H1 (cell line): Measurements from ENCODE around the gene RCC1. TPM values are rescaled to one million over a fixed set of nuclear protein-coding genes. Genes with fewer than 3 reads are reported as not detected.

Experiments
- CTCF ChIA-PET: fragments of 300-600 bp; sonication (Branson Sonifier 250); formaldehyde crosslinking; loops from one replicate; lab custom pipeline; 2021; ENCODE audit not compliant: partially characterized antibody; lab: Charles Lee
- POLR2A ChIA-PET: fragments of 300-600 bp; sonication (Branson Sonifier 250); formaldehyde crosslinking; loops from one replicate; lab custom pipeline; 2021; ENCODE audit warnings: inconsistent platforms; ENCODE audit not compliant: partially characterized antibody; lab: Charles Lee
- DNase-seq, 2 experiments: peaks; one replicate each; pipeline versions ENCODE4 v3.0.0 to v3.0.0-alpha.2; 2010 to 2022; ENCODE audit warnings: low spot score in 2 of 2, low read depth in 1 of 2, mixed read lengths in 1 of 2
- FAIRE-seq: peaks from 2 replicates; lab custom pipeline; 2011; peaks lifted over from hg19 to GRCh38; lab: Jason Lieb, UNC
- H2AFZ ChIP-seq: 2 replicates; pipeline ENCODE4 v1.8.1; 2012; ENCODE audit warnings: low read length, inconsistent platforms
- H2AK5ac ChIP-seq: 2 replicates; pipeline ENCODE4 v1.6.1; 2013; ENCODE audit warnings: low read depth, low read length
- H2BK120ac ChIP-seq: replicated peaks from 2 replicates; pipeline ENCODE3; 2013; ENCODE audit warnings: low read depth, low read length, inconsistent platforms
- H2BK12ac ChIP-seq: 2 replicates; pipeline ENCODE4 v1.6.1; 2013; ENCODE audit warnings: low read depth, low read length
- H2BK15ac ChIP-seq: 2 replicates; pipeline ENCODE4 v1.6.1; 2013; ENCODE audit warnings: low read length
- H2BK20ac ChIP-seq: 2 replicates; pipeline ENCODE4 v1.6.1; 2013; ENCODE audit warnings: low read length
- H2BK5ac ChIP-seq: 2 replicates; pipeline ENCODE4 v1.6.1; 2013; ENCODE audit warnings: low read depth, low read length
- H3K14ac ChIP-seq: 2 replicates; pipeline ENCODE4 v1.6.1; 2013; ENCODE audit warnings: inconsistent platforms; ENCODE audit not compliant: insufficient read length
- H3K18ac ChIP-seq: 2 replicates; pipeline ENCODE4 v1.6.1; 2013; ENCODE audit warnings: low read length; ENCODE audit errors: extremely low read depth
- H3K23ac ChIP-seq: 2 replicates; pipeline ENCODE4 v1.6.1; 2013; ENCODE audit warnings: inconsistent platforms; ENCODE audit not compliant: insufficient read length
- H3K23me2 ChIP-seq: 2 replicates; pipeline ENCODE4 v1.6.1; 2013; ENCODE audit warnings: low read depth, low read length
- H3K27ac ChIP-seq: 2 replicates; pipeline ENCODE4 v1.6.1; 2011; ENCODE audit warnings: low read depth, low read length, inconsistent platforms
- H3K27me3 ChIP-seq, 4 experiments: replicated peaks in 1 of 4; 1 replicate in 1 of 4; 2 replicates in 3 of 4; pipeline versions ENCODE4 v1.6.1 to v1.8.1; 2011 to 2013; ENCODE audit warnings: low read length in 3 of 4, mild to moderate bottlenecking in 3 of 4, inconsistent platforms in 2 of 4, mixed read lengths in 2 of 4, moderate library complexity in 1 of 4; ENCODE audit not compliant: control insufficient read depth in 3 of 4, insufficient read depth in 3 of 4; ENCODE audit errors: extremely low read depth in 1 of 4
- H3K36me3 ChIP-seq, 4 experiments: 2 replicates each; pipeline versions ENCODE4 v1.6.1 to v1.8.1; 2011 to 2013; ENCODE audit warnings: mild to moderate bottlenecking in 4 of 4, low read length in 3 of 4, moderate library complexity in 2 of 4, control low read depth in 1 of 4, inconsistent platforms in 1 of 4; ENCODE audit not compliant: insufficient read depth in 4 of 4, control insufficient read depth in 2 of 4
- H3K4ac ChIP-seq: replicated peaks from 2 replicates; pipeline ENCODE3; 2013; ENCODE audit warnings: low read length, low read depth, mixed read lengths, inconsistent platforms; ENCODE audit not compliant: insufficient read length
- H3K4me1 ChIP-seq, 4 experiments: replicated peaks in 1 of 4; 1 replicate in 1 of 4; 2 replicates in 3 of 4; pipeline versions ENCODE4 v1.6.1 to v1.8.1; 2011 to 2013; ENCODE audit warnings: low read length in 3 of 4, inconsistent platforms in 2 of 4, mixed read lengths in 1 of 4; ENCODE audit not compliant: insufficient read depth in 4 of 4, control insufficient read depth in 3 of 4
- H3K4me2 ChIP-seq, 2 experiments: 2 replicates each; pipeline versions ENCODE4 v1.6.1 to v1.8.1; 2011 to 2013; ENCODE audit warnings: low read depth in 2 of 2, low read length in 2 of 2, control low read depth in 1 of 2, inconsistent platforms in 1 of 2, mild to moderate bottlenecking in 1 of 2; ENCODE audit not compliant: insufficient read depth in 1 of 2
- H3K4me3 ChIP-seq, 4 experiments: fragments of 200-600, 300-600 bp in 1 of 4; sonication (generic), shearing (Covaris generic), sonication (Bioruptor Twin) in 1 of 4; 2 replicates each; pipeline versions ENCODE4 v1.5.1 to v1.8.1; 2011 to 2016; ENCODE audit warnings: low read length in 4 of 4, low read depth in 3 of 4, control low read depth in 2 of 4, inconsistent platforms in 2 of 4, mild to moderate bottlenecking in 2 of 4, mixed read lengths in 1 of 4, moderate library complexity in 1 of 4; ENCODE audit not compliant: insufficient read depth in 2 of 4; ENCODE audit errors: extremely low read depth in 1 of 4
- H3K56ac ChIP-seq: replicated peaks from 2 replicates; pipeline ENCODE3; 2013; ENCODE audit warnings: low read depth, mild to moderate bottlenecking, mixed read lengths, low read length, inconsistent platforms; ENCODE audit not compliant: insufficient read length
- H3K79me1 ChIP-seq: 2 replicates; pipeline ENCODE4 v1.6.1; 2013; ENCODE audit warnings: low read depth, low read length, control low read depth
- H3K79me2 ChIP-seq, 2 experiments: 2 replicates each; pipeline versions ENCODE4 v1.6.1 to v1.8.1; 2012 to 2013; ENCODE audit warnings: low read length in 2 of 2, mild to moderate bottlenecking in 2 of 2, inconsistent platforms in 1 of 2; ENCODE audit not compliant: insufficient read depth in 2 of 2, control insufficient read depth in 1 of 2
- H3K9ac ChIP-seq, 4 experiments: replicated peaks in 1 of 4; 1 replicate in 1 of 4; 2 replicates in 3 of 4; pipeline versions ENCODE4 v1.6.1 to v1.8.1; 2011 to 2013; ENCODE audit warnings: low read depth in 3 of 4, low read length in 3 of 4, control low read depth in 2 of 4, mild to moderate bottlenecking in 2 of 4, moderate library complexity in 2 of 4, inconsistent platforms in 1 of 4; ENCODE audit errors: extremely low read depth in 1 of 4
- H3K9me3 ChIP-seq, 2 experiments: 2 replicates each; pipeline versions ENCODE4 v1.6.1 to v1.8.1; 2012 to 2013; ENCODE audit warnings: mild to moderate bottlenecking in 2 of 2, moderate library complexity in 2 of 2, control low read depth in 1 of 2, inconsistent platforms in 1 of 2, low read depth in 1 of 2, low read length in 1 of 2, mixed read lengths in 1 of 2; ENCODE audit not compliant: insufficient read depth in 2 of 2
- H4K20me1 ChIP-seq, 2 experiments: replicated peaks in 1 of 2; 2 replicates each; pipeline versions ENCODE3 to v1.8.1; 2011 to 2013; ENCODE audit warnings: inconsistent platforms in 2 of 2, low read length in 2 of 2, mild to moderate bottlenecking in 1 of 2; ENCODE audit not compliant: insufficient read depth in 2 of 2, control insufficient read depth in 1 of 2
- H4K5ac ChIP-seq: 2 replicates; pipeline ENCODE4 v1.6.1; 2013; ENCODE audit warnings: low read length, low read depth, mixed read lengths, inconsistent platforms; ENCODE audit not compliant: insufficient read length
- H4K8ac ChIP-seq: 2 replicates; pipeline ENCODE4 v1.8.0; 2013; ENCODE audit warnings: mild to moderate bottlenecking, moderate library complexity, low read length, inconsistent platforms; ENCODE audit not compliant: insufficient read depth; ENCODE audit errors: extremely low read depth
- H4K91ac ChIP-seq: replicated peaks from 2 replicates; pipeline ENCODE3; 2013; ENCODE audit warnings: low read length, mixed read lengths, inconsistent platforms; ENCODE audit not compliant: insufficient read length
- BACH1 ChIP-seq: IDR thresholded peaks from 2 replicates; pipeline ENCODE4 v1.6.1; 2012; ENCODE audit warnings: low read length, improper control_type of control experiment
- GTF2F1 ChIP-seq: IDR thresholded peaks from 2 replicates; pipeline ENCODE4 v1.6.1; 2012; ENCODE audit warnings: low read depth, low read length, improper control_type of control experiment, borderline replicate concordance
- KDM1A ChIP-seq: fragments of 200-600, 300-600 bp; sonication (generic); IDR thresholded peaks from 2 replicates; pipeline ENCODE4 v1.7.1; 2016; ENCODE audit warnings: mild to moderate bottlenecking, low read length, borderline replicate concordance
- PHF8 ChIP-seq: fragments of 200-600 bp; sonication (generic); conservative IDR thresholded peaks from 2 replicates; pipeline ENCODE4 v1.7.1; 2012; ENCODE audit warnings: low read depth, mild to moderate bottlenecking, inconsistent platforms, low read length, moderate library complexity
- POU5F1 ChIP-seq: IDR thresholded peaks from 2 replicates; pipeline ENCODE4 v1.6.1; 2011; ENCODE audit warnings: low read depth, mild to moderate bottlenecking, low read length, moderate library complexity
- SAP30 ChIP-seq: fragments of 300-600 bp; sonication (generic); IDR thresholded peaks from 2 replicates; pipeline ENCODE4 v1.7.1; 2012; ENCODE audit warnings: low read length, moderate library complexity, mild to moderate bottlenecking, inconsistent platforms; ENCODE audit not compliant: insufficient read depth, insufficient replicate concordance
- SRF ChIP-seq: IDR thresholded peaks from 2 replicates; pipeline ENCODE4 v1.6.1; 2011; ENCODE audit warnings: mild to moderate bottlenecking, low read depth, low read length, moderate library complexity
- SUZ12 ChIP-seq: fragments of 200-600 bp; sonication (generic); IDR thresholded peaks from 2 replicates; pipeline ENCODE4 v1.6.1; 2012; ENCODE audit warnings: mild to moderate bottlenecking, inconsistent platforms, low read length, moderate library complexity, mixed read lengths
- YY1 ChIP-seq: IDR thresholded peaks from 2 replicates; pipeline ENCODE4 v1.6.1; 2011; ENCODE audit warnings: low read depth, mild to moderate bottlenecking, low read length
- WGBS, 2 experiments: shearing (Covaris generic) in 1 of 2; methylation state at CpG; one replicate each; pipeline versions ENCODE4 v1.1.6 to v1.1.7; 2013 to 2015; ENCODE audit warnings: low lambda C conversion rate in 2 of 2, mixed read lengths in 2 of 2, inconsistent platforms in 1 of 2, low coverage in 1 of 2, missing lambda C conversion rate in 1 of 2; ENCODE audit not compliant: insufficient replicate concordance in 2 of 2, insufficient coverage in 1 of 2, insufficient read length in 1 of 2; ENCODE audit errors: extremely low coverage in 1 of 2, missing lambda C conversion rate in 1 of 2; 5-methylcytosine and 5-hydroxymethylcytosine counted together
- polyA plus RNA-seq, 7 experiments: library from polyadenylated mRNA; depleted of rRNA in 3 of 7; stranded (reverse) in 5 of 7; unstranded in 2 of 7; fragments of >200 nt in 5 of 7; fragments of 200-250 nt in 2 of 7; gene quantifications; 1 replicate in 5 of 7; 2 replicates in 1 of 7; 4 replicates in 1 of 7; pipeline versions ENCODE4 v1.2.1 to v1.2.3, GENCODE V29; 2011 to 2013; ENCODE audit warnings: missing spikeins in 2 of 7, mixed read lengths in 2 of 7
- total RNA-seq: library from RNA; stranded (reverse); fragmentation: NEBNext Ultra II Directional; extraction: Animal tissue kit (Norgen Biotek cat#: 25700); gene quantifications from 2 replicates; pipeline ENCODE4 v1.2.1, GENCODE V29; 2021

Gene RCC1
- total and polyA plus RNA-seq, 2 of the 8 experiments (the other 6 are each of a cell fraction or from before 2014, with no cell fraction given): 48.5 to 98.4 TPM

DNA sequence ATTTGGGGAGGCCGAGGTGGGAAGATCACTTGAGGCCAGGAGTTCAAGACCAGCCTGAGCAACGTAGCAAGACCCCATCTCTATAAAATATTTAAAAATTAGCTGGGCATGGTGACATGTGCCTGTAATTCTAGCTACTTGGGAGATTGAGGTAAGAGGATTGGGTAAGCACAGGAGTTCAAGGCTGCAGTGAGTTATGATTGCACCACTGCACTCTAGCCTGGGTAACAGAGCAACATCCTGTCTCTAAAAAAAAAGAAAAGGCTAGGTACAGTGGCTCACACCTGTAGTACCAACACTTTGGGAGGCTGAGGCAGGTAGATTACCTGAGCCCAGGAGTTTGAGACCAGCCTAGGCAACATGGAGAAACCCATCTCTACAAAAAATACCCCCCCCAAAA is 35.7 kb upstream of the RCC1 start:
- ChIA-PET CTCF (interaction anchor here (0.5 to 1.9 kb wide), 4 partner anchors 8 to 110 kb away, joined by 3 to 7 read pairs (median 4); no protein-coding TSS in a partner anchor), POLR2A (interaction anchor here (3.5 kb wide), 1 partner anchor 40 kb away, joined by 17 read pairs; no protein-coding TSS in a partner anchor)
- Histone ChIP-seq H3K79me2 (no peaks in the 10 kb centered on the region), H3K27me3 (no peaks in the 10 kb centered on the region), H2BK12ac (no peak overlapping the region), H3K56ac (no peak overlapping the region), H3K4ac (no peak overlapping the region), H4K8ac (no peak overlapping the region), H3K9ac (no peak overlapping the region), H3K79me1 (no peaks in the 10 kb centered on the region), H2BK120ac (no peak overlapping the region), H3K23ac (no peak overlapping the region), H4K20me1 (peaks cover 0 to 2% of the 10 kb centered on the region in 2 experiments), H3K36me3 (peaks cover 10 to 23% (median 21%) of the 10 kb centered on the region in 4 experiments), H2BK5ac (no peak overlapping the region), H3K27ac (no peak overlapping the region), H2AK5ac (no peak overlapping the region), H2BK20ac (no peak overlapping the region), H2AFZ (no peak overlapping the region), H3K23me2 (no peaks in the 10 kb centered on the region), H3K18ac (no peak overlapping the region), H3K9me3 (no peaks in the 10 kb centered on the region), H3K14ac (no peak overlapping the region), H4K5ac (no peak overlapping the region), H3K4me3 (no peak overlapping the region), H2BK15ac (no peak overlapping the region), H4K91ac (no peak overlapping the region), H3K4me2 (no peak overlapping the region), H3K4me1 (no peaks in the 10 kb centered on the region)
- WGBS, 2 experiments: 82% methylated on average over 2 of the region's 2 CpGs; no CpG with 5 or more reads in 1 of the 2 experiments
- no peak for FAIRE-seq
- TF ChIP-seq BACH1 (no peak), GTF2F1 (no peak), SRF (no peak), SAP30 (no peak), POU5F1 (no peak), KDM1A (no peak), SUZ12 (no peak), PHF8 (no peak), YY1 (no peak)
- no peak for DNase-seq
